Neuronal stem cell (in vitro differentiated cells): ENCODE data around the gene SAP30BP.
"Not testable (repeated sequence)": the region's sequence is repeated elsewhere in the genome, so short reads cannot be mapped to it uniquely, and the experiment has no call there.

Source experiments
- DNase-seq: peaks from one replicate; pipeline ENCODE4 v3.0.0-alpha.2; 2013; ENCODE audit warnings: low spot score
- H2AFZ ChIP-seq: one replicate; pipeline ENCODE4 v1.6.1; 2013; ENCODE audit warnings: mild to moderate bottlenecking, low read length, inconsistent platforms
- H2AK5ac ChIP-seq: 2 replicates; pipeline ENCODE4 v1.6.1; 2013; ENCODE audit warnings: low read depth, mild to moderate bottlenecking, inconsistent platforms, low read length, moderate library complexity, mixed read lengths
- H2BK120ac ChIP-seq: 2 replicates; pipeline ENCODE4 v1.6.1; 2013; ENCODE audit warnings: low read depth, mild to moderate bottlenecking, inconsistent platforms, low read length, moderate library complexity, mixed read lengths
- H2BK12ac ChIP-seq: one replicate; pipeline ENCODE4 v1.6.1; 2013; ENCODE audit warnings: low read length, inconsistent platforms
- H2BK15ac ChIP-seq: 2 replicates; pipeline ENCODE4 v1.6.1; 2013; ENCODE audit warnings: mild to moderate bottlenecking, low read length, inconsistent platforms, mixed read lengths
- H2BK5ac ChIP-seq: one replicate; pipeline ENCODE4 v1.6.1; 2013; ENCODE audit warnings: inconsistent platforms, mild to moderate bottlenecking, low read length, moderate library complexity
- H3K14ac ChIP-seq: one replicate; pipeline ENCODE4 v1.6.1; 2013; ENCODE audit warnings: low read length, inconsistent platforms
- H3K18ac ChIP-seq: 2 replicates; pipeline ENCODE4 v1.6.1; 2013; ENCODE audit warnings: low read length, inconsistent platforms
- H3K23ac ChIP-seq: 2 replicates; pipeline ENCODE4 v1.6.1; 2013; ENCODE audit warnings: low read depth, mild to moderate bottlenecking, mixed read lengths, low read length, inconsistent platforms; ENCODE audit not compliant: poor library complexity
- H3K27ac ChIP-seq: replicated peaks from 3 replicates; pipeline ENCODE4 v1.5.1; 2013; ENCODE audit warnings: low read length, inconsistent platforms
- H3K27me3 ChIP-seq, 3 experiments: 2 replicates each; pipeline ENCODE4 v1.6.1; 2013; ENCODE audit warnings: low read length in 3 of 3, mild to moderate bottlenecking in 2 of 3, inconsistent platforms in 1 of 3, low read depth in 1 of 3, mixed read lengths in 1 of 3, moderate library complexity in 1 of 3; ENCODE audit not compliant: control insufficient read depth in 3 of 3, insufficient read depth in 3 of 3
- H3K36me3 ChIP-seq, 2 donors: replicated peaks in 1 of 2; 2 replicates each; pipeline ENCODE4 v1.6.1; 2013; ENCODE audit warnings: low read length in 2 of 2; ENCODE audit not compliant: control insufficient read depth in 2 of 2, insufficient read depth in 2 of 2
- H3K4ac ChIP-seq: 2 replicates; pipeline ENCODE4 v1.6.1; 2013; ENCODE audit warnings: inconsistent platforms, mild to moderate bottlenecking, low read length, moderate library complexity
- H3K4me1 ChIP-seq, 2 donors: 1 replicate in 1 of 2; 2 replicates in 1 of 2; pipeline ENCODE4 v1.6.1; 2013; ENCODE audit warnings: low read length in 2 of 2, low read depth in 1 of 2; ENCODE audit not compliant: control insufficient read depth in 2 of 2, insufficient read depth in 1 of 2
- H3K4me2 ChIP-seq: one replicate; pipeline ENCODE4 v1.6.1; 2013; ENCODE audit warnings: mild to moderate bottlenecking, low read length, inconsistent platforms; ENCODE audit not compliant: insufficient read depth, poor library complexity, severe bottlenecking
- H3K4me3 ChIP-seq, 2 donors: 2 replicates each; pipeline ENCODE4 v1.5.1; 2013; ENCODE audit warnings: low read length in 2 of 2, mild to moderate bottlenecking in 2 of 2, inconsistent platforms in 1 of 2, moderate library complexity in 1 of 2
- H3K79me1 ChIP-seq: one replicate; pipeline ENCODE4 v1.6.1; 2013; ENCODE audit warnings: low read depth, mild to moderate bottlenecking, inconsistent platforms, low read length, moderate library complexity
- H3K9ac ChIP-seq: one replicate; pipeline ENCODE4 v1.6.1; 2013; ENCODE audit warnings: mild to moderate bottlenecking, low read depth, low read length, inconsistent platforms; ENCODE audit not compliant: poor library complexity
- H3K9me3 ChIP-seq, 2 donors: replicated peaks in 1 of 2; 2 replicates each; pipeline versions ENCODE3 to v1.6.1; 2013; ENCODE audit warnings: low read length in 2 of 2, mild to moderate bottlenecking in 2 of 2, inconsistent platforms in 1 of 2, low read depth in 1 of 2, mixed read lengths in 1 of 2, moderate library complexity in 1 of 2; ENCODE audit not compliant: control insufficient read depth in 2 of 2, insufficient read depth in 1 of 2
- H4K8ac ChIP-seq: one replicate; pipeline ENCODE4 v1.6.1; 2013; ENCODE audit warnings: low read depth, mild to moderate bottlenecking, inconsistent platforms, low read length, moderate library complexity
- H4K91ac ChIP-seq: one replicate; pipeline ENCODE4 v1.6.1; 2013; ENCODE audit warnings: low read length, low read depth, mild to moderate bottlenecking, inconsistent platforms; ENCODE audit not compliant: poor library complexity
- WGBS, 2 donors: extraction: QIAGEN DNeasy Blood & Tissue Kit; methylation state at CpG; one replicate each; pipeline ENCODE4 v1.1.7; 2013; ENCODE audit warnings: missing lambda C conversion rate in 2 of 2, mixed read lengths in 1 of 2; ENCODE audit not compliant: insufficient read length in 2 of 2, insufficient replicate concordance in 1 of 2; ENCODE audit errors: extremely low coverage in 2 of 2; 5-methylcytosine and 5-hydroxymethylcytosine counted together

Gene SAP30BP

DNA sequence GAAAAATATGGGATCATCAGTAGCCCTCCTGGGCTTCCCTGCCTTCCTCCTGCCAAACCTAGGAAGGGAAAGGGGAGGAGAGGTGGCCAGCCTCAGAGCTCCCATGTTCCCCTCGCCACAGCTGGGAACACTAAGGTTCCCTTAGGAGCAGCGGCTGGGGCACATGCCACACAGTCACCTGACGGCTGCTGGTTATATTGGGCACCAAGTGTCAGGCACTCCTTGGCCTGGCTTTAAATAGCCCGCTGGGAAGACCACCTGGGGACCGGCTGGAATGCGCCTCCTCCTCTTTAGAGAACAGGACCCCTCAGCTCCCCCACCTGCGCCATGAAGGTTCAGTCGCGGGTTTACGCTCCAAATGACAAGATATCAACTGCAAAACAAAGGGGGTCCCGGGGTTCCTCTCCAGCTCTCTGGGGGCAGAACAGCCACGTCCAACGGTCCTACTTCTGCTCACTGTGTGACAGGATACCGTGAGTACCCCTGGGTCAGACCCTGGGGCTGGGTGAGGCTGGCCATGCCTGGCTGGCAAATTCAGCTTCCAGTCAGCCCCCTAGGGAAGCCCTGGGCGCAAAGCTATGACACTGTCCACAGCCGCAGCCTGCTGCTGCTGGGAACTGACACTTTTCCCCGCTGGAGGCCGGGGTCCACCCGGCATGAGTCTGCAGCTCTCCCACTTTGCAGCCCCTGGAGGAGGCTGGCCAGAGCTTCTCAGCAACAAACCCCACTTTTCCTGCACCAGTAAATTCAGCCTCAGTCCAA is 30.6 kb upstream of the SAP30BP start:
- H3K36me3 ChIP-seq: peaks cover 3 to 6% of the 10 kb centered on the region in 2 donors
- no peak overlapping the region for H3K14ac ChIP-seq
- no peak overlapping the region for H3K9ac ChIP-seq
- no peak overlapping the region for H4K91ac ChIP-seq
- peaks cover 24 to 25% of the 10 kb centered on the region in 2 donors for H3K4me1 ChIP-seq
- H3K27ac ChIP-seq: no peak overlapping the region
- H2BK12ac ChIP-seq: no peak overlapping the region
- no peak overlapping the region for H3K4ac ChIP-seq
- no peak overlapping the region for H3K18ac ChIP-seq
- H3K79me1 ChIP-seq: peaks cover 3% of the 10 kb centered on the region
- H3K27me3 ChIP-seq: no peaks in the 10 kb centered on the region
- H3K4me3 ChIP-seq: no peak overlapping the region
- peaks cover 0 to 2% of the 10 kb centered on the region in 2 donors for H3K9me3 ChIP-seq
- H2BK15ac ChIP-seq: no peak overlapping the region
- no peak for DNase-seq
- no peak overlapping the region for H4K8ac ChIP-seq
- H3K23ac ChIP-seq: peak overlapping the region; percentile 38
- no peak overlapping the region for H2AFZ ChIP-seq
- H2AK5ac ChIP-seq: no peak overlapping the region
- H3K4me2 ChIP-seq: no peak overlapping the region
- no CpG with 5 or more reads among the region's 19 CpGs for WGBS, 2 donors
- no peak overlapping the region for H2BK5ac ChIP-seq
- no peak overlapping the region for H2BK120ac ChIP-seq

DNA sequence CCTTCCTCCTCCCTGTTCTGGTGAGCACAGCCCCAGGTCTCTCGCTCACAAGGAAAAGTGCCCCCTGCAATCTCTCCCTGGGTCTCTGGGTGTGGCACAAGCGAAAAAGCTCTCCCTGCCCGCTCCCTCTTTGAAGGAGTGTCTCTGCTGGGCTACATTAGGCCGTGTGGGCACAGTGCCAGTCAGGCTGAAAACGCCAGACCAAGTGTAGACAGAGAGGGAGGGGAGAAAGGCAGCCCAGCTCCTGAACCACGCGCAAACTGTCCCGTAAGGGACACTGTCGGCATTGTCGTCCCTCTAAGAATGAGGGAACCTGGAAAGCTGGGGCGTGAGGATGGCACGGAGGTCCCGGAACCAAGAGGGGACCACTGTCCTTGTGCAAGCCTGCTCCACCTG is 30.0 kb upstream of the SAP30BP start:
- peaks cover 24 to 25% of the 10 kb centered on the region in 2 donors for H3K4me1 ChIP-seq
- no peak overlapping the region for H3K4me2 ChIP-seq
- H3K14ac ChIP-seq: peak overlapping the region; percentile 50
- H2BK120ac ChIP-seq: no peak overlapping the region
- no peak overlapping the region for H2BK5ac ChIP-seq
- H3K4me3 ChIP-seq: no peak overlapping the region
- H3K4ac ChIP-seq: no peak overlapping the region
- no peak overlapping the region for H3K9ac ChIP-seq
- peak overlapping the region; percentile 19 for H3K18ac ChIP-seq
- no CpG with 5 or more reads among the region's 13 CpGs for WGBS, 2 donors
- H3K79me1 ChIP-seq: peaks cover 3% of the 10 kb centered on the region
- H2AFZ ChIP-seq: no peak overlapping the region
- H2BK15ac ChIP-seq: no peak overlapping the region
- no peak overlapping the region for H3K27ac ChIP-seq
- no peak for DNase-seq
- H3K27me3 ChIP-seq: no peaks in the 10 kb centered on the region
- H4K8ac ChIP-seq: no peak overlapping the region
- peaks cover 0 to 2% of the 10 kb centered on the region in 2 donors for H3K9me3 ChIP-seq
- peak overlapping the region; percentile 63 for H2BK12ac ChIP-seq
- H3K36me3 ChIP-seq: peaks cover under 1 to 6% of the 10 kb centered on the region in 2 donors
- H4K91ac ChIP-seq: no peak overlapping the region
- H3K23ac ChIP-seq: no peak overlapping the region
- H2AK5ac ChIP-seq: no peak overlapping the region

- Histone ChIP-seq H3K18ac (no peak overlapping the region), H3K9ac (no peak overlapping the region), H3K27ac (no peak overlapping the region), H4K91ac (no peak overlapping the region), H2BK120ac (no peak overlapping the region), H2AK5ac (no peak overlapping the region), H2BK5ac (no peak overlapping the region), H3K4me3 (no peak overlapping the region), H3K27me3 (no peaks in the 10 kb centered on the region), H2AFZ (no peak overlapping the region), H2BK12ac (peak overlapping the region; percentile 63), H3K9me3 (peaks cover 0 to 2% of the 10 kb centered on the region in 2 donors), H4K8ac (no peak overlapping the region), H3K23ac (no peak overlapping the region), H2BK15ac (no peak overlapping the region), H3K4ac (no peak overlapping the region), H3K14ac (no peak overlapping the region), H3K4me1 (peaks cover 24 to 25% of the 10 kb centered on the region in 2 donors), H3K79me1 (peaks cover 3% of the 10 kb centered on the region), H3K36me3 (peaks cover 0 to 6% of the 10 kb centered on the region in 2 donors), H3K4me2 (no peak overlapping the region)
- no CpG with 5 or more reads among the region's 7 CpGs for WGBS, 2 donors
- DNase-seq: no peak
These were observed 29.6 kb upstream of the SAP30BP start for GRCh38 chr17:75637551-75637950.

DNA sequence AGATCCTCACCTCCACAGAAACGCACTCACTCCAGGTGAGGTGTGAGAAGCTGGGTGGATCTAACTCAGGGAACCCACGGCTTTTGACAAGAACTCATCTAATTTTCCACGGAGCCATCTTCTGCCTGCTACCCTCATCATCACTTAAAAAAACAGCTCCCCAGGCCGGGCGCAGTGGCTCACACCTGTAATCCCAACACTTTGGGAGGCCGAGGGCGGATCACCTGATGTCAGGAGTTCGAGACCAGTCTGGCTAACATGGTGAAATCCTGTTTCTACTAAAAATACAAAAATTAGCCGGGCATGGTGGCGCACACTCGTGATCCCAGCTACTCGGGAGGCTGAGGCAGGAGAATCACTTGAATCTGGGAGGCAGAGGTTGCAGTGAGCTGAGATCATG is 29.1 kb upstream of the SAP30BP start:
- not testable (repeated sequence) for H3K27me3 ChIP-seq, H2BK15ac ChIP-seq, H2AK5ac ChIP-seq, H3K4me3 ChIP-seq, H4K91ac ChIP-seq, H3K36me3 ChIP-seq, DNase-seq, H3K18ac ChIP-seq, H2BK120ac ChIP-seq, H3K9ac ChIP-seq, H3K4ac ChIP-seq, H3K4me2 ChIP-seq, H3K27ac ChIP-seq, H3K79me1 ChIP-seq, H3K23ac ChIP-seq, H3K14ac ChIP-seq, H2BK12ac ChIP-seq, H2AFZ ChIP-seq, H3K9me3 ChIP-seq, H2BK5ac ChIP-seq, H4K8ac ChIP-seq
- H3K4me1 ChIP-seq: peaks cover 23% of the 10 kb centered on the region in 2 donors
- no CpG with 5 or more reads among the region's 12 CpGs for WGBS, 2 donors
